ENCODE results near the gene DOK4. TPM values are rescaled to one million over a fixed set of nuclear protein-coding genes. Genes with fewer than 3 reads are reported as not detected.

The DOK4 gene
- total and polyA plus RNA-seq, 2 of the 8 experiments (the other 6 are each of a cell fraction or from before 2014, with no cell fraction given) = 24.0 to 28.9 TPM

- Histone ChIP-seq H2BK15ac (ENCODE audit: low read length) (no peak overlapping the region), H3K14ac (ENCODE audit: insufficient read length) (no peak overlapping the region), H3K23me2 (ENCODE audit: low read depth, low read length) (no peaks in the 10 kb centered on the region), H4K20me1 (replicated peaks in 1 of 2; ENCODE audit: control insufficient read depth in 1 of 2, insufficient read depth in 2 of 2, low read length in 2 of 2) (peaks cover 0 to 3% of the 10 kb centered on the region in 2 experiments), H2BK5ac (ENCODE audit: low read depth, low read length) (no peak overlapping the region), H3K79me2 (ENCODE audit: control insufficient read depth in 1 of 2, insufficient read depth in 2 of 2, low read length in 2 of 2) (no peaks in the 10 kb centered on the region), H3K4me3 (ENCODE audit: extremely low read depth in 1 of 4, insufficient read depth in 2 of 4, low read depth in 3 of 4, low read length in 4 of 4) (no peak overlapping the region), H3K36me3 (ENCODE audit: control insufficient read depth in 2 of 4, insufficient read depth in 4 of 4, low read length in 3 of 4) (no peaks in the 10 kb centered on the region; a peak in 1 of 8 replicates), H3K79me1 (ENCODE audit: low read depth, low read length) (no peaks in the 10 kb centered on the region), H3K56ac (replicated peaks; ENCODE audit: insufficient read length, low read depth, low read length) (no peak overlapping the region), H3K27ac (ENCODE audit: low read depth, low read length) (no peak overlapping the region), H3K4me2 (ENCODE audit: insufficient read depth in 1 of 2, low read depth in 2 of 2, low read length in 2 of 2) (no peak overlapping the region), H3K18ac (ENCODE audit: extremely low read depth, low read length) (no peak overlapping the region), H3K4me1 (replicated peaks in 1 of 4; ENCODE audit: control insufficient read depth in 3 of 4, insufficient read depth in 4 of 4, low read length in 3 of 4) (peaks cover 0 to 3% (median 0%) of the 10 kb centered on the region in 4 experiments; a peak in 1 of 7 replicates), H3K9ac (replicated peaks in 1 of 4; ENCODE audit: extremely low read depth in 1 of 4, low read depth in 3 of 4, low read length in 3 of 4) (no peak overlapping the region), H2BK12ac (ENCODE audit: low read depth, low read length) (0 out of 2 replicates have a peak overlapping the region, but pooled peaks have one; percentile 50), H3K23ac (ENCODE audit: insufficient read length) (no peak overlapping the region), H2BK20ac (ENCODE audit: low read length) (no peak overlapping the region), H3K4ac (replicated peaks; ENCODE audit: insufficient read length, low read depth, low read length) (no peak overlapping the region), H4K5ac (ENCODE audit: insufficient read length, low read depth, low read length) (no peak overlapping the region), H3K27me3 (replicated peaks in 1 of 4; ENCODE audit: control insufficient read depth in 3 of 4, extremely low read depth in 1 of 4, insufficient read depth in 3 of 4, low read length in 3 of 4) (peaks cover 0 to 2% (median 0%) of the 10 kb centered on the region in 4 experiments; a peak in 2 of 7 replicates), H3K9me3 (ENCODE audit: insufficient read depth in 2 of 2, low read depth in 1 of 2, low read length in 1 of 2) (no peaks in the 10 kb centered on the region), H2AFZ (ENCODE audit: low read length) (no peak overlapping the region), H4K8ac (ENCODE audit: extremely low read depth, insufficient read depth, low read length) (peak overlapping the region; percentile 51; the same call in 1 of the 2 replicates), H2BK120ac (replicated peaks; ENCODE audit: low read depth, low read length) (no peak overlapping the region), H4K91ac (replicated peaks; ENCODE audit: insufficient read length, low read length) (peak overlapping the region; percentile 10), H2AK5ac (ENCODE audit: low read depth, low read length) (no peak overlapping the region)
- 91% methylated on average over 13 of the region's 13 CpGs; no CpG with 5 or more reads in 1 of the 2 experiments for WGBS, 2 experiments (ENCODE audit: extremely low coverage in 1 of 2, insufficient coverage in 1 of 2, insufficient read length in 1 of 2, insufficient replicate concordance in 2 of 2, low coverage in 1 of 2, low lambda C conversion rate in 2 of 2, missing lambda C conversion rate in 1 of 2)
- FAIRE-seq (no peak), DNase-seq (ENCODE audit: low read depth in 1 of 2, low spot score in 2 of 2) (no peak)
- ChIA-PET POLR2A (ENCODE audit: partially characterized antibody) (interaction anchor here (1.2 to 5.1 kb wide), 9 partner anchors 8 to 100 kb away, joined by 3 to 28 read pairs (median 4); partner anchors contain the start of genes DOK4 and POLR2C), CTCF (ENCODE audit: partially characterized antibody) (interaction anchor here (0.6 to 13.9 kb wide), 24 partner anchors 7 to 516 kb away, joined by 3 to 210 read pairs (median 6); partner anchors contain the start of genes CIAPIN1, COQ9, DOK4 and POLR2C)
- peak; percentile 20 to 38; a peak in 3 of 4 replicates for TF ChIP-seq RAD21 (IDR thresholded peaks at IDR 0.05 in 1 of 2, conservative IDR thresholded peaks at IDR 0.05 in 1 of 2; ENCODE audit: low read depth in 2 of 2, low read length in 2 of 2)
- TF ChIP-seq SIRT6 (IDR thresholded peaks at IDR 0.05; ENCODE audit: low read length) = no peak
- TF ChIP-seq JUN (IDR thresholded peaks at IDR 0.05; ENCODE audit: low read depth, low read length) = no peak
- 0 out of 2 replicates have a peak, but pooled peaks have one; percentile 20 for TF ChIP-seq YY1 (IDR thresholded peaks at IDR 0.05; ENCODE audit: low read depth, low read length)
- TF ChIP-seq, protein P1, sequence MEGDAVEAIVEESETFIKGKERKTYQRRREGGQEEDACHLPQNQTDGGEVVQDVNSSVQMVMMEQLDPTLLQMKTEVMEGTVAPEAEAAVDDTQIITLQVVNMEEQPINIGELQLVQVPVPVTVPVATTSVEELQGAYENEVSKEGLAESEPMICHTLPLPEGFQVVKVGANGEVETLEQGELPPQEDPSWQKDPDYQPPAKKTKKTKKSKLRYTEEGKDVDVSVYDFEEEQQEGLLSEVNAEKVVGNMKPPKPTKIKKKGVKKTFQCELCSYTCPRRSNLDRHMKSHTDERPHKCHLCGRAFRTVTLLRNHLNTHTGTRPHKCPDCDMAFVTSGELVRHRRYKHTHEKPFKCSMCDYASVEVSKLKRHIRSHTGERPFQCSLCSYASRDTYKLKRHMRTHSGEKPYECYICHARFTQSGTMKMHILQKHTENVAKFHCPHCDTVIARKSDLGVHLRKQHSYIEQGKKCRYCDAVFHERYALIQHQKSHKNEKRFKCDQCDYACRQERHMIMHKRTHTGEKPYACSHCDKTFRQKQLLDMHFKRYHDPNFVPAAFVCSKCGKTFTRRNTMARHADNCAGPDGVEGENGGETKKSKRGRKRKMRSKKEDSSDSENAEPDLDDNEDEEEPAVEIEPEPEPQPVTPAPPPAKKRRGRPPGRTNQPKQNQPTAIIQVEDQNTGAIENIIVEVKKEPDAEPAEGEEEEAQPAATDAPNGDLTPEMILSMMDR (IDR thresholded peaks at IDR 0.05; ENCODE audit: control extremely low read depth in 1 of 3, insufficient read depth in 1 of 3, low read depth in 1 of 3, low read length in 3 of 3) = peak in 2 of 3 experiments; percentile 31 to 33; a peak in 3 of 4 replicates
- TF ChIP-seq HDAC2 (IDR thresholded peaks at IDR 0.05; ENCODE audit: borderline replicate concordance in 1 of 2, low read depth in 2 of 2, low read length in 2 of 2) = no peak
- no peak for TF ChIP-seq POLR2A (IDR thresholded peaks at IDR 0.05; ENCODE audit: control extremely low read depth in 1 of 2, low read depth in 2 of 2, low read length in 2 of 2)
- TF ChIP-seq, protein P2, sequence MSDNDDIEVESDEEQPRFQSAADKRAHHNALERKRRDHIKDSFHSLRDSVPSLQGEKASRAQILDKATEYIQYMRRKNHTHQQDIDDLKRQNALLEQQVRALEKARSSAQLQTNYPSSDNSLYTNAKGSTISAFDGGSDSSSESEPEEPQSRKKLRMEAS (IDR thresholded peaks at IDR 0.05) = peak; percentile 40; the same call in 1 of the 2 replicates
- no peak for TF ChIP-seq MAFK (IDR thresholded peaks at IDR 0.05; ENCODE audit: low read depth, low read length)
- no peak for TF ChIP-seq NANOG (IDR thresholded peaks at IDR 0.05; ENCODE audit: insufficient read depth, low read depth, low read length, poor library complexity, severe bottlenecking)
These were observed 32.2 kb upstream of the DOK4 start for GRCh38 chr16:57518520-57518919.

All from H1 (cell line).